ENCODE measurements around the gene KPNA3. TPM values are rescaled to one million over a fixed set of nuclear protein-coding genes. Genes with fewer than 3 reads are reported as not detected.

The KPNA3 gene
- total and polyA plus RNA-seq, 5 donors from 2014 or later: 24.4 to 28.3 (median 27.7) TPM

GRCh38 chr13:49831455-49831854 is 39.0 kb upstream of the KPNA3 start:
- H3K27ac ChIP-seq (ENCODE audit: insufficient read depth, low read length, poor library complexity, severe bottlenecking): no peak overlapping the region
- no peak overlapping the region for H3K4me3 ChIP-seq (ENCODE audit: low read depth, low read length)
- ATAC-seq (ENCODE audit: low read depth in 2 of 2) (no peak), DNase-seq (no peak)
- peaks cover 2% of the 10 kb centered on the region for H3K4me1 ChIP-seq (ENCODE audit: control insufficient read depth, insufficient read depth, low read length, poor library complexity, severe bottlenecking)
- H3K27me3 ChIP-seq (ENCODE audit: control insufficient read depth, insufficient read depth, low read length): no peaks in the 10 kb centered on the region
- H3K9me3 Mint-ChIP-seq: peaks cover 0 to 14% (median 5%) of the 10 kb centered on the region in 7 donors
- H3K4me1 Mint-ChIP-seq: peaks cover 12 to 40% (median 20%) of the 10 kb centered on the region in 4 donors
- H3K36me3 Mint-ChIP-seq: peaks cover 4% of the 10 kb centered on the region
- H3K9me3 ChIP-seq (ENCODE audit: control insufficient read depth in 2 of 2, low read length in 2 of 2): peaks cover 8 to 9% of the 10 kb centered on the region in 2 experiments
- peaks cover 16% of the 10 kb centered on the region for H3K27me3 Mint-ChIP-seq
- no peak overlapping the region for H3K4me3 Mint-ChIP-seq
- no peaks in the 10 kb centered on the region for H3K36me3 ChIP-seq (ENCODE audit: control insufficient read depth, insufficient read depth, low read length)
- peak overlapping the region in 1 of 3 donors; percentile 0 for H3K27ac Mint-ChIP-seq

- H3K9me3 Mint-ChIP-seq: peaks cover 0 to 14% (median 5%) of the 10 kb centered on the region in 7 donors
- H3K4me1 Mint-ChIP-seq: peaks cover 16 to 46% (median 22%) of the 10 kb centered on the region in 4 donors
- Histone ChIP-seq H3K9me3 (ENCODE audit: control insufficient read depth in 2 of 2, low read length in 2 of 2) (peaks cover 8 to 9% of the 10 kb centered on the region in 2 experiments), H3K4me1 (ENCODE audit: control insufficient read depth, insufficient read depth, low read length, poor library complexity, severe bottlenecking) (peaks cover 2% of the 10 kb centered on the region), H3K27ac (ENCODE audit: insufficient read depth, low read length, poor library complexity, severe bottlenecking) (no peak overlapping the region), H3K27me3 (ENCODE audit: control insufficient read depth, insufficient read depth, low read length) (no peaks in the 10 kb centered on the region), H3K36me3 (ENCODE audit: control insufficient read depth, insufficient read depth, low read length) (no peaks in the 10 kb centered on the region), H3K4me3 (ENCODE audit: low read depth, low read length) (no peak overlapping the region)
- ATAC-seq (ENCODE audit: low read depth in 2 of 2) (no peak), DNase-seq (no peak)
- peaks cover 4% of the 10 kb centered on the region for H3K36me3 Mint-ChIP-seq
- no peak overlapping the region for H3K27ac Mint-ChIP-seq
- H3K4me3 Mint-ChIP-seq: no peak overlapping the region
- peaks cover 22% of the 10 kb centered on the region for H3K27me3 Mint-ChIP-seq
Observed at GRCh38 chr13:49830721-49831120, 38.2 kb upstream of the KPNA3 start.

DNA sequence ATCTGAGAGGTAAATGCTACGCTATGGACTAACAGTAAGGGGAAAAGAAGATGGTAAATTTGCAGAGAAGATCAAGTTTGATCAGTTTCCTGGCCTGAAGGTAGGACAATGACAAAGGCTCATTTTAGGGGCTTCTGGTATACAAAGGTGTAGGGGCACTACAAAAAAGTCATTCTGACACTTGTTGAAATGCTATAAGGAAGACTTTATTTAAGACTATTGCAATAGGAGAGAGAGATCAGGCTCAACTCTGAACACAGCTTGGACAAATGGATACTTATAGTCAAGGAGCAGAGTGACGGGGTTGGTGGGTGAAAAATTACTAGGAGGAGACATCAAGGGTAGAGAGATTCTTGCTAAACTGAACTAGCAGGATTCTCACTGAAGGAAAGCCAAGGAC is 37.2 kb upstream of the KPNA3 start:
- peak overlapping the region in 2 of 3 donors; percentile 12 to 63 for H3K27ac Mint-ChIP-seq
- H3K4me1 ChIP-seq (ENCODE audit: control insufficient read depth, insufficient read depth, low read length, poor library complexity, severe bottlenecking): peaks cover 2% of the 10 kb centered on the region
- peaks cover 24% of the 10 kb centered on the region for H3K27me3 Mint-ChIP-seq
- no peak overlapping the region for H3K27ac ChIP-seq (ENCODE audit: insufficient read depth, low read length, poor library complexity, severe bottlenecking)
- H3K4me3 Mint-ChIP-seq: no peak overlapping the region
- DNase-seq: no peak
- H3K27me3 ChIP-seq (ENCODE audit: control insufficient read depth, insufficient read depth, low read length): no peaks in the 10 kb centered on the region
- peaks cover 0 to 14% (median 5%) of the 10 kb centered on the region in 7 donors for H3K9me3 Mint-ChIP-seq
- no peak for ATAC-seq (ENCODE audit: low read depth in 2 of 2)
- H3K9me3 ChIP-seq (ENCODE audit: control insufficient read depth in 2 of 2, low read length in 2 of 2): peaks cover 8 to 9% of the 10 kb centered on the region in 2 experiments
- no peak overlapping the region for H3K4me3 ChIP-seq (ENCODE audit: low read depth, low read length)
- peaks cover 16 to 46% (median 23%) of the 10 kb centered on the region in 4 donors for H3K4me1 Mint-ChIP-seq
- peaks cover 4% of the 10 kb centered on the region for H3K36me3 Mint-ChIP-seq
- H3K36me3 ChIP-seq (ENCODE audit: control insufficient read depth, insufficient read depth, low read length): no peaks in the 10 kb centered on the region

DNA sequence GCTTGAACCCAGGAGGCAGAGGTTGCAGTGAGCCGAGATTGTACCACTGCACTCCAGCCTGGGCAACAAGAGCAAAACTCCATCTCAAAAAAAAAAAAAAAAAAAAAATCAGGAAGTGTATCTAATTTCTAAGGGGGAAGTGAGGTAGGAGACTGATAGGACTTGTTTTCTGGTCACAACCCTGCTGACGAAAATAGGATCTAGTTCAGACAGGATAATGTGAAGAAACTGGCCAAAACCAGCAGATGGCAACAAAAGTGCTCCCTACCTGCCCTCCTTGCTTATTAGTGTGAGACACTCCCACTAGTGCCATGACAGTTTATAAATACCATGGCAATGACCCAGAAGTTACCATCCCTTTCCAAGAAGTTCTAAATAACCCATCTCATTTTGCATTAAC is 36.0 kb upstream of the KPNA3 start:
- H3K27me3 ChIP-seq (ENCODE audit: control insufficient read depth, insufficient read depth, low read length): no peaks in the 10 kb centered on the region
- Mint-ChIP-seq H3K9me3 (peaks cover 0 to 14% (median 4%) of the 10 kb centered on the region in 7 donors), H3K27me3 (peaks cover 30% of the 10 kb centered on the region), H3K4me1 (peaks cover 16 to 46% (median 23%) of the 10 kb centered on the region in 4 donors), H3K4me3 (no peak overlapping the region), H3K27ac (peak overlapping the region in 1 of 3 donors; percentile 92), H3K36me3 (peaks cover 4% of the 10 kb centered on the region)
- H3K27ac ChIP-seq (ENCODE audit: insufficient read depth, low read length, poor library complexity, severe bottlenecking): no peak overlapping the region
- peaks cover 8 to 9% of the 10 kb centered on the region in 2 experiments for H3K9me3 ChIP-seq (ENCODE audit: control insufficient read depth in 2 of 2, low read length in 2 of 2)
- H3K4me1 ChIP-seq (ENCODE audit: control insufficient read depth, insufficient read depth, low read length, poor library complexity, severe bottlenecking): peaks cover 2% of the 10 kb centered on the region
- ATAC-seq (ENCODE audit: low read depth in 2 of 2) (no peak), DNase-seq (peak in 1 of 3 donors; percentile 22)
- no peak overlapping the region for H3K4me3 ChIP-seq (ENCODE audit: low read depth, low read length)
- no peaks in the 10 kb centered on the region for H3K36me3 ChIP-seq (ENCODE audit: control insufficient read depth, insufficient read depth, low read length)

DNA sequence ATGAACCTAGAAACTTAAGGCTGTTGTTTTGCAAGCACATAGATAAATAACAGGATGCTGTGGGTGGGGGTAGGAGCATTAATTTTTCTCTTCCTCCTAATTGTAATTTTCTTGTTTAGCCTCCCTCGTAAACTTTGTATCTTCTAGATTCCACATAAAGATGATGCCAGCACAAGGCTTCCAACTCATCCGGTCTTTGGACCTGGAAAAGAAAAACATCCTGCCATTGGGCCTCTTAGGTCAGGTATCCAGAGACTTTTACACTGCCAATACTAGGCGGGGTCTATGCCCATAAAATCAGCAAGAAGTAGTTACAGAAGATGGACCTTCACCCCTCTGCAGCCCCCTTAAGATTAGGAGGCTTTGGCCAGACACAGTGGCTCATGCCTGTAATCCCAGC is 35.4 kb upstream of the KPNA3 start:
- ATAC-seq (ENCODE audit: low read depth in 2 of 2): no peak
- Histone ChIP-seq H3K36me3 (ENCODE audit: control insufficient read depth, insufficient read depth, low read length) (no peaks in the 10 kb centered on the region), H3K4me1 (ENCODE audit: control insufficient read depth, insufficient read depth, low read length, poor library complexity, severe bottlenecking) (peaks cover 2% of the 10 kb centered on the region), H3K27me3 (ENCODE audit: control insufficient read depth, insufficient read depth, low read length) (no peaks in the 10 kb centered on the region), H3K4me3 (ENCODE audit: low read depth, low read length) (peak overlapping the region; percentile 33), H3K9me3 (ENCODE audit: control insufficient read depth in 2 of 2, low read length in 2 of 2) (peaks cover 8 to 9% of the 10 kb centered on the region in 2 experiments), H3K27ac (ENCODE audit: insufficient read depth, low read length, poor library complexity, severe bottlenecking) (no peak overlapping the region)
- peaks cover 16 to 46% (median 23%) of the 10 kb centered on the region in 4 donors for H3K4me1 Mint-ChIP-seq
- H3K27me3 Mint-ChIP-seq: peaks cover 30% of the 10 kb centered on the region
- peaks cover 4% of the 10 kb centered on the region for H3K36me3 Mint-ChIP-seq
- H3K4me3 Mint-ChIP-seq: peak overlapping the region in 3 of 4 donors; percentile 49 to 65 (median 65)
- peaks cover 0 to 12% (median 4%) of the 10 kb centered on the region in 7 donors for H3K9me3 Mint-ChIP-seq
- peak overlapping the region; percentile 35 to 92 (median 87) for H3K27ac Mint-ChIP-seq
- peak in 1 of 3 donors; percentile 29 for DNase-seq

- H3K27me3 Mint-ChIP-seq: peaks cover 28% of the 10 kb centered on the region
- H3K36me3 ChIP-seq (ENCODE audit: control insufficient read depth, insufficient read depth, low read length): no peaks in the 10 kb centered on the region
- H3K4me3 ChIP-seq (ENCODE audit: low read depth, low read length): no peak overlapping the region
- H3K27ac ChIP-seq (ENCODE audit: insufficient read depth, low read length, poor library complexity, severe bottlenecking): no peak overlapping the region
- H3K4me1 Mint-ChIP-seq: peaks cover 16 to 46% (median 23%) of the 10 kb centered on the region in 4 donors
- DNase-seq (no peak), ATAC-seq (ENCODE audit: low read depth in 2 of 2) (no peak)
- H3K36me3 Mint-ChIP-seq: peaks cover 4% of the 10 kb centered on the region
- H3K9me3 ChIP-seq (ENCODE audit: control insufficient read depth in 2 of 2, low read length in 2 of 2): peaks cover 5% of the 10 kb centered on the region in 2 experiments
- peaks cover 0 to 10% (median 4%) of the 10 kb centered on the region in 7 donors for H3K9me3 Mint-ChIP-seq
- H3K27ac Mint-ChIP-seq: peak overlapping the region; percentile 35 to 92 (median 87)
- peaks cover 2% of the 10 kb centered on the region for H3K4me1 ChIP-seq (ENCODE audit: control insufficient read depth, insufficient read depth, low read length, poor library complexity, severe bottlenecking)
- H3K4me3 Mint-ChIP-seq: no peak overlapping the region
- no peaks in the 10 kb centered on the region for H3K27me3 ChIP-seq (ENCODE audit: control insufficient read depth, insufficient read depth, low read length)
Observed at GRCh38 chr13:49827336-49827735, 34.9 kb upstream of the KPNA3 start.

DNA sequence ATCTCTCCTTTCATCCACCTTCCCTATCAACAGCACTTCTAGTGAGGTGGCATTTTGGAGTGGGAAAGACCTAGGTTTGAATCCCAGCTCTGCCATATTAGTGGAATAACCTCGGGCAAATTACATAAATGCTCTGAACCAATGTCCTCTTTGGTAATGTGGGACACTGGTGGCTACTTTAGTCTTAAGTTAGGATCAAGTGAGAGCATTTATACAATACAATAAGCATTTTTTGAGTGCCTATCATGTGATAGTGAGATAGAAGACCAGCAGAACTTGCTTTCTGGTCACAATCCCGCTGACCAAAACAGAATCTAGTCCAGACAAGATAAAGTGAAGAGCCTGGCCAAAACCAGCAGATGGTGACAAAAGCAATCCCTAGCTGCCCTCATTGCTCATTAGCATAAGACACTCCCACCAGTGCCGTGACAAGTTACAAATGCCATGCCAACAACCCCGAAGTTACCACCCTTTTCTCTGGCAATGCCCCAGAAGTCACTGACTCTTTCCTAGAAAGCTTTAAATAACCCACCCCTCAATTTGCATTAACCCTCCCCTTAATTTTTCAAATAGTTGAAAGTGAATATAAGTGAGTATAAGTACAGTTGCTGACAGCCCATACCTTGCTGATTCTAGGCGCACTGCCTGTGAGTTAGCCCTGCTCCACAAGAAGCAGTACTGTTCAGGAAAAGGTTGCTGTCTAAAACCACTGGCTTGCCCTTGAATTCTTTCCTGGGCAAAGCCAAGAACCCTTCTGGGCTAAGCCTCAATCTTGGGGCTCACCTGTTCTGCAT is 28.9 kb upstream of the KPNA3 start:
- peaks cover 0 to 9% (median 6%) of the 10 kb centered on the region in 4 donors for H3K4me1 Mint-ChIP-seq
- ATAC-seq (ENCODE audit: low read depth in 2 of 2): no peak
- no peaks in the 10 kb centered on the region for H3K9me3 Mint-ChIP-seq
- no peaks in the 10 kb centered on the region for H3K36me3 Mint-ChIP-seq
- DNase-seq: peak in 2 of 3 donors; percentile 13 to 51
- no peaks in the 10 kb centered on the region for H3K36me3 ChIP-seq (ENCODE audit: control insufficient read depth, insufficient read depth, low read length)
- peaks cover 43% of the 10 kb centered on the region for H3K27me3 Mint-ChIP-seq
- no peaks in the 10 kb centered on the region for H3K4me1 ChIP-seq (ENCODE audit: control insufficient read depth, insufficient read depth, low read length, poor library complexity, severe bottlenecking)
- H3K27ac ChIP-seq (ENCODE audit: insufficient read depth, low read length, poor library complexity, severe bottlenecking): no peak overlapping the region
- H3K4me3 ChIP-seq (ENCODE audit: low read depth, low read length): no peak overlapping the region
- peaks cover 4% of the 10 kb centered on the region for H3K27me3 ChIP-seq (ENCODE audit: control insufficient read depth, insufficient read depth, low read length)
- H3K4me3 Mint-ChIP-seq: no peak overlapping the region
- no peaks in the 10 kb centered on the region for H3K9me3 ChIP-seq (ENCODE audit: control insufficient read depth in 2 of 2, low read length in 2 of 2)
- no peak overlapping the region for H3K27ac Mint-ChIP-seq
